Fibroblast of pulmonary artery (primary cell): Measurements from ENCODE around the gene SLC22A23.
"Not testable (repeated sequence)": the region's sequence is repeated elsewhere in the genome, so short reads cannot be mapped to it uniquely, and the experiment has no call there.

Experiments used
- DNase-seq: peaks from one replicate; pipeline ENCODE4 v3.0.0-alpha.2; 2010; ENCODE audit warnings: low read depth
- H3K4me3 ChIP-seq: replicated peaks from 2 replicates; pipeline ENCODE4 v1.5.1; 2011; ENCODE audit warnings: low read depth, mild to moderate bottlenecking, control low read depth, low read length, moderate library complexity
- TF ChIP-seq, protein P1 (sequence below): IDR thresholded peaks from 2 replicates; pipeline ENCODE4 v1.5.1; 2011; ENCODE audit warnings: mild to moderate bottlenecking, control low read depth, low read length, inconsistent platforms; ENCODE audit errors: missing control alignments

The SLC22A23 gene

DNA sequence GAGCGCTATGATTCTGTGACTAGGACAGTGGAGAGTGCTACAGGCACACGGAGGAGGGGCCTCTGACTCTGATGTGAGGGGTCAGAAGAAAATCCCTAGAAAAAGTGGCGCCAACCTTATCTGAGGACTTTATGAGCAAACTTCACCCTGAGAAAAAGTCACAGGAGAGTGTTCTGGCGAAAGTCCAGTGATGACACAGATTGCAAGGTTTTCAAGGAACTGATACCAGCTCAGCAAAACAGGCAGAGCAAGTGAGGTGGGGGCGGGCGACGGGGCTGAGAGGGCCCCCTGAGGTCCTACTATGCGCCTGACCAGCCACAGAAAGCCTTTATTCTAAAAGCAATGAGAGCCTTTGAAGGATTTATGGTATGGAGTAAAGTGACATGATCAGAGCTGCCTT, 73.3 kb downstream of the SLC22A23 start:
- no peak overlapping the region for H3K4me3 ChIP-seq
- TF ChIP-seq, protein P1, sequence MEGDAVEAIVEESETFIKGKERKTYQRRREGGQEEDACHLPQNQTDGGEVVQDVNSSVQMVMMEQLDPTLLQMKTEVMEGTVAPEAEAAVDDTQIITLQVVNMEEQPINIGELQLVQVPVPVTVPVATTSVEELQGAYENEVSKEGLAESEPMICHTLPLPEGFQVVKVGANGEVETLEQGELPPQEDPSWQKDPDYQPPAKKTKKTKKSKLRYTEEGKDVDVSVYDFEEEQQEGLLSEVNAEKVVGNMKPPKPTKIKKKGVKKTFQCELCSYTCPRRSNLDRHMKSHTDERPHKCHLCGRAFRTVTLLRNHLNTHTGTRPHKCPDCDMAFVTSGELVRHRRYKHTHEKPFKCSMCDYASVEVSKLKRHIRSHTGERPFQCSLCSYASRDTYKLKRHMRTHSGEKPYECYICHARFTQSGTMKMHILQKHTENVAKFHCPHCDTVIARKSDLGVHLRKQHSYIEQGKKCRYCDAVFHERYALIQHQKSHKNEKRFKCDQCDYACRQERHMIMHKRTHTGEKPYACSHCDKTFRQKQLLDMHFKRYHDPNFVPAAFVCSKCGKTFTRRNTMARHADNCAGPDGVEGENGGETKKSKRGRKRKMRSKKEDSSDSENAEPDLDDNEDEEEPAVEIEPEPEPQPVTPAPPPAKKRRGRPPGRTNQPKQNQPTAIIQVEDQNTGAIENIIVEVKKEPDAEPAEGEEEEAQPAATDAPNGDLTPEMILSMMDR, result no peak
- DNase-seq, result peak; percentile 48

DNA sequence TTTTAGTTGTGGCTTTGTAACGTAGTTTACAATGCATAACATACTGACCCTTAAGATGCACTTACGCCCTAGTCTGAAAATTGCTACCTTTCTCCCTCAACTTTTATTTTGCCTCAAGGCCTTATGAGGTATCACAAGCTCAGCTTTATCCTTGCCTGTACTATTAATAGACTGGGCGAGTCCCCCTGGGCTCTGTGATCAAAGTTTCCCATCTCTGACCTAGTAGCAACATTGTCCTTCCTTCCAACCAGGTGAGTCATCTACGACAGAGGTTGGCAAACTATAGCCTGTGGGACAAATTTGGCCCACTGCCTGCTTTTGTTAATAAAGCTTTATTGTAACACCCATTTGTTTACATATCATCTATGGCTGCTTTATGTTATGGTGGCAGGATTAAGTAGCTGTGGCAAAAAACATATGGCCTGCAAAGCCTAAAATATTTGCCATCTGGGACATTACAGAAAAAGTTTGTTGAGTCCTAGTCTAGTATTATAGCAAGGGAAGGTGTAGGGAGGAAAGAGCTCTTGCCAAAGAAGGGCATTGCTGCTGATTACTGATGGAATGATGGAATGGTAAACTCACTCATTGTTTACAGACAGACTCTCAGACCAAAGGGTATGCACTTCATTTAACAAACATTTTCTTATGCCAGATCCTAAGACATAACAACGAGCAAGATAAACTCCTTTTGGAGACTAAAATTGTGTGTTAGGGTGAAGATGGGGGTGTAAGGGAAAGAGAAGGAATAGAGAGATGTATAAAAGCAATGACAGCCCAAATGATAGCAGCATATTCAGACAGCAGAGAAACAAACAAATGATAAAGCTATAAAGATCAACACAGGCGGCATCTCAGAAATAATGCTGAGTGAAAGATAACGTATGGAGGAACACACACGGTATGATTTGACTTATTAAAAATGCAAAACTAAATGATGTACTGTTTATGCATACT, 74.2 kb downstream of the SLC22A23 start:
- peak; percentile 29 for DNase-seq
- TF ChIP-seq, protein P1, result no peak
- H3K4me3 ChIP-seq, result no peak overlapping the region

DNA sequence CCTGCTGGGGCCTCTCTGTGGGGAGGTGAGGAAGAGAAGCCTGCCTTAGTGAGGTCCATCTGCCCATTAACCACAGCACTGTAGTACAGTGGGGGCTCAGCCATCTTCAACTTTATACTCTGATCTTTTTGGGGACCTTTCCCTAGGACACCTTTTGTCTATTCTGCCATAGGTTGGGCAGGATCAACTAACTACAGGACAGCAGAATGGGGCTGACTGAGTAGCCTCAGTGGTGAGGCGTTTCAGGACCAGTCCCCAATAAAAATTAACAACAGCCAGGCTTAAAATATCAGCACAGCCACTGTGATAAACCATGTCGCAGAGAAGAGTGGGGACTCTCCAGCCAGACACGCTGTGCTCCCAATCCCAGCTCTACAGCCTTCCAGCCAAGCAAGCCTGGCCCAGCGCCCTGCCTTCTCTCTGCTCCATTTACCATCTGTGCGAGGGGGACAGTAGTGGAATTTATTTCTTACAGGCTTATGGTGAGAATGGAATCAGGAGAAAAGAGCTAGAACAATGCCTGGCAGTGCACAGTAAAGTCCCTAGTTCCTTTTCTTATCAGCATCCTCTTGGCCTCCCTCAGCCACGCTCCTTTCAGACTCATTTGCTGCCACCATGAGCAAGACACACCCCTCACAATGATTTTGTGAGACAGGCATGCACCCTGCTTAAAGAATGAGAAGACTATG, 75.5 kb downstream of the SLC22A23 start:
- DNase-seq, result peak; percentile 31
- no peak overlapping the region for H3K4me3 ChIP-seq
- TF ChIP-seq, protein P1, result no peak

DNA sequence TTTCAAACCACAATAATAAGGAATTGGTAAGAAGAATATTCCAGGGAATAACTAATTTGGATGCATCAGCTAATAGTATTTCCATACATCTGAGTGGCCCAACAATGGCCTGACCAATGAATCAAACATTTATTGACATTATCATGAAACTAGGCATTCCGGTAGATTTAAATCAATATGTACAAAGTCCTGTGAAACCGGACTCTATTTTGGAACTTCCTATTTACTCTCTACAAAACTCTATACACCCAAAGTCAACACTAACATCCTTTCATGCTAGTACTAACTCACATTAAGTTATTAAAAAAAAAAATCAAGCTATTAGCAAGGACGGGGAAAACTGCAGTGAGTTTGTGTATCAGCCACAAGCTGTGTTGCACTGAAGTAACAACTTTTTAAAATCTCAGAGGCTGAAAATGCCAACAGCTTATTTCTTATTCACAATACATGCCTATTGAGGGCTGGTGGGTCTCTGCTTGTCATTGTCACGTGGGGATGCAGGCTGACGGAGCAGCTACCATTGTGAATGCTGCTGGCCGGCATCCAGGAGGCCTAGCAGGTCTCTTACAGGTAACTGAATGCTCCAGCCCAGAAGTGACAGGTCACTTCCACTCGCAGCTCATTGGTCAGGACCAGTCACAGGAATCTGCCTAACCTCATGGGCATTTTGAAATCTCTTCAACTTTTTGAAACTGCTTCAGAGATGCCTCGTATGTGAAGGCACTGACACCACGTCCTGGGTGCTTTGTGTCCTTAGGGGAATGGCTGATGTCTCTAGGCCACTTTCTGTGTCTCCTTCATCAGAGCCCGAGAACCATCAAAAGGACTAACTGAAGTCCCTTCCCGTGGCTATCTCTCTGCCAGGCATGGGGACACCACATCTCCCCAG, 76.3 kb downstream of the SLC22A23 start:
- DNase-seq, result no peak
- H3K4me3 ChIP-seq, result no peak overlapping the region
- TF ChIP-seq, protein P1, result no peak

DNA sequence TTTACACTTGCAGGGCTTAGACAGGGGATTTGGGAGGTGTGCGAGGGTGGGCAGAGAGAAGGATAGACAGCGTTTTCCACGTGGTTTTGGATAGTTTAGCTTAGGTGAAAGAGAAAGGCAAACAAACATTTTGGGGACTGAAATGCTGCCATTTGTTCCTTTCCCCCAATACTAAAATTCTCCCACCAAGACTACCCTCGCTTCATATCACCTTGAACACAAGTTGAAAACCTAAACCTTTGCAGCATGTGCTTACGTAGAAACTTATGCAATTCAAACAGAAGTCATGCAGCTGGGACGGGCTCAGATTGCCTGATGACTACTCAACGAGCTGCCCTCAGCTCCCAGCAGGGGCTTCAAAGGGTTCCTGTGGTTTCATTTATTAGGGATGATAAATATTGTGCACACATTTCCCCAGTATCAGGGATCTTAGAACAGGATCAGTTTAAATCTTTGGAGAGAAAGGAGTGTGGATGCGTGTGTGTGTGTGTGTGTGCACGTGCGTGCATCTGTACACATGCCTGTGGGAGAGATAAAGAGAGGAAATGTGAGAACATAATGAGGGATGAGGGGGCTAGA, 77.3 kb downstream of the SLC22A23 start:
- DNase-seq, result no peak
- H3K4me3 ChIP-seq, result no peak overlapping the region
- TF ChIP-seq, protein P1, result no peak

DNA sequence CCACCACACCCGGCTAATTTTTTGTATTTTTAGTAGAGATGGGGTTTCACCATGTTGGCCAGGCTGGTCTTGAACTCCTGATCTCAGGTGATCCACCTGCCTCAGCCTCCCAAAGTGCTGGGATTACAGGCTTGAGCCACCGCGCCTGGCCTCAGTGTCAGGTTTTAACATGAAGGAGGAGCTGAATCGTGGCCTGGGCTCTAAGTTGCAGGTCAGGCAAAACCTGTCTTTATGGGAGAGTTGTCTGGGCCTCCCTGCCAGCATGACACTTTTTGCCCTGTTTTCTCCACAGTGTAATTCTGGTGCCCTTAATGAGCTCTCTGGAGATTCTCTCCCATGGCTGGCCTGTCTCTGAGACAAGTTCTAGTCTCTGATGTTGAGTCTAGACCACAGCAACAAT, 78.0 kb downstream of the SLC22A23 start:
- not testable (repeated sequence) for H3K4me3 ChIP-seq, DNase-seq

DNA sequence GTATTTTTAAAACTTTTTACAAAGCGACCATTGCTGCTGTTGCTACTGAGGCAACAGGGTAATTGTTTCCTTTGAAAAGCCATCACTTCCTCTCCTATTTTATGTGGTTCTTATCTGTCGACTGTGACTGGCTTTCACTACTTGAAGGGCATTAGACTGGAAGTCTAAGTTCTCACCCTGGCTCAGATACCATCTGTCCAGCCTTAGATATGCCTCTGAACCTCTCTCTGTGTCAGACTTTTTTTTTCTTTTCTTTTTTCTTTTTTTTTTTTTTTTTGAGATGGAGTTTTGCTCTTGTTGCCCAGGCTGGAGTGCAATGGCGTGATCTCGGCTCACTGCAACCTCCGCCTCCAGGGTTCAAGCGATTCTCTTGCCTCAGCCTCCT, 78.5 kb downstream of the SLC22A23 start:
- not testable (repeated sequence) for H3K4me3 ChIP-seq, DNase-seq
